Activated naive CD4-positive, alpha-beta T cell treated with Interleukin-2 at 50 U/mL for 16 hours (primary cell): ENCODE results near the gene CAMKMT.
"Not testable (repeated sequence)": the region's sequence is repeated elsewhere in the genome, so short reads cannot be mapped to it uniquely, and the experiment has no call there.

ENCODE experiments used
- DNase-seq: peaks from one replicate; pipeline ENCODE4 v3.0.0-alpha.2; 2020

CAMKMT gene

GRCh38 chr2:44450082-44450481 is 88.3 kb downstream of the CAMKMT start:
- no peak for DNase-seq

- DNase-seq: no peak
Observed at GRCh38 chr2:44450806-44451205, 89.1 kb downstream of the CAMKMT start.

DNA sequence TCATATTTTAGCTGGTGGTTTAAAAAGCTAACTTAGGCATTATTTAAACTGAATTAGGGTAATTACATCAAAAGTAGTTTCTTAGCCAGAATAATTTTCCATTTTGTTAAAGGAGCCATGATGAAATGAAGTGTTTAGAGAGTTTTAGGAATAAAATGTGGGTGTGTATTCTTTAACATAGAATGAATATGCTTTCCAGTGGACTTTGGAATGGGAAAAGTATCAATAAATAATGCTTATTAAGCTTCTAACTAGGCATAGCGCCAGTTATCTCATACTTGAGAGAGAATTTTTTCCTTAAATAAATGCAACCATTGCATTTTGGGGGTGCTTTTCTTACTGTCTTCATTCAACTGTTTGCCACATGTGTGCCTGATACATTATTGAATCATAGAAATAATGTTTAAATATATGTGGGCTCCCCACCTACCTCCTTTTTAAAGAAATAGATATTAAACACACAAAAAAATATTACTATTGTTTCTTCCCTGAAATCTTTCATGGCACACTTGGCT is 90.4 kb downstream of the CAMKMT start:
- no peak for DNase-seq

DNA sequence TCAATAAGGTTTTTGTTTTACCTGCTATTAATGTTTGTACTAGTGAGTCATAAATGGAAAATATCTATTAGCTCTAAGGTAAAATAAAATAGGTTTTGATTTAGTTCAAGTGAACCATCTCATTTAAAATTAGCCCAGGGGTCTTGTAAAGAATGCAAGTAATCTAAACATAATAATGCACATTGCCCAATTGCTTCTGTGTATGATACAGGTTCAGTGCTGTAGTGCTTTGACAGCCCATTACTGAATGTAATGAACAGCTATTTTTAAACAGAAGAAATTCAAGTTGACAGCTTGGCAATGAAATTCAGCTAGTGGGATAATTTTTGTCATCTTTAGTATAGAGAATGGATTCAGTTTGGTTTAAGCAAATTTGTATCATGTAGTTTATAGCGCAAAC is 91.5 kb downstream of the CAMKMT start:
- no peak for DNase-seq

DNA sequence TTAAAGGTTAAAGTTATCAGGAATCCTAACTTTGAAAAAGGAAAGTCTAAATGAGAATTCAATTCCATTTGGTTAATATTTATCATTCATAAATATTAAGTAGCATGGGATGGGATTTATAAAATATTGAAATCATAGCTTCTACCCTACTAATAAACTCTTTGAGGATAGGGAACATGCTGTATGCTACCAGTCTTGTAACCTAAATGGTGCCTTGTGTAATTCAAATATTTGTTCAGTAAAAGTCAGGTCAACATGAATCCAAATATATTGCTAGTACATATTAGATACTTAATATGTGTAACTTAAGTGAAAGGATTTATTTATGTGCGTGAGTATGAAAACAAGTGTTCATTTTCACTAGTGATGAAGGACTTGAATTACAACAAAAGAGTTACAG is 94.1 kb downstream of the CAMKMT start:
- no peak for DNase-seq

DNA sequence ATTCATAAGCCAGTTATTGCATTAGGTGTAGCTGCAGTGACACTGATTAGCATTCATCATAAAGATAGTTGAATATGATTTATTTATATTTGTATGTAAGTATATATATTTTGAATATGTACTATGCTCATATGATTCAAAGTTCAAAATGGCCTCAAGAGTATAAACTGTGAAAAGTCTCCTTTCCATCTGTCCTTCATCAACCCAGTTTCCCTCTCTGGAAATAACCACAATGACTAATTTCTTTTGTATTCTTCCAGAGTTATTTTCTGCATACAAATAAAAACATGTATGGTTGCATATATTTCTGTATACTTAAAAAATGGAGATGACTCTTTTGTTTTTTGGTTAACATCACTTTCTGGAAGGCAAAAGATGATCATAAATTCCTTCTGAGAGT is 95.2 kb downstream of the CAMKMT start:
- DNase-seq: no peak

- no peak for DNase-seq
Observed at GRCh38 chr2:44459739-44460138, 98.0 kb downstream of the CAMKMT start.

DNA sequence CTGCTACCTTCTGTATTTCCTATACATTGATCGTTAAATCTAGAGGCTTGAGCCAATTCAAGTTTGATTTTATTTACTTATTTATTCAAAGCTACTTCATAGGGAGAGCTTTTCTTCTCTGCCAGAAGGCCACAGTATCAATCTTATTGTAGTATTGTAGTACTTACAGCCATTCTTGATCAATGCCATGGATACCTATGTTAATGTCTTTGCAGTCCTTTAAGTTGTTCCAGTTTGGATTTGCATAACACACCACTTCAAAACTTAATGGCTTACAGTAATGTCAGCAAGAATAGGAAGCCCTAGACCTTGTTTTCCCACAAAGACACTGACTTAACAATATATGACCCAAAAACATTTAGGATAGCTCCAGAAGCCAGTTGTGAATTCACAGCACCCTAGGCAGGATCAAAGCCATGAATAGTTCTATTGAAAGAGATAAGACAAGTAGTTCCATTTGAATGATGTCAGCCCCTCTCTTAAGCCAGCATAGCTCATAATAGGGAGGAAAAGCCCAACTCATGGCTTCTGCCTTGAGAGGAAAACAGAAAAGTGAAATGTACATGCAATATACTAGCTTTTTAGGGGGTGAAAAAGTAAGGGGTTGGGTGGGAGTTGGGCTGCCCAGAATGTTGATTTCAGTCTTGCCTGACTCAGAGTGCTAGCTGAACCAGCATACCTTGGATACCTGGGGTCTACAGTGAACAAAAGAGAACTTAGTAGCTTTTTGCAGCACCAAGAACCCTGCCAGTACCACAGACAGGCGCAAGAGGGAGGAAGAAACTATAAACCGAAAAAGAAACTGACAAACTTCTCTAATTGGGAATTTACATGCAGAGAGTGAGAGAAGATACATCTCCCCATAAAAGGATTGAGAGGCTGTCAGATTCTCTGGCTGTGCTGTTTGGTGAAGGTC is 101.4 kb downstream of the CAMKMT start:
- no peak for DNase-seq

GRCh38 chr2:44464437-44464836 is 102.7 kb downstream of the CAMKMT start:
- no peak for DNase-seq

DNA sequence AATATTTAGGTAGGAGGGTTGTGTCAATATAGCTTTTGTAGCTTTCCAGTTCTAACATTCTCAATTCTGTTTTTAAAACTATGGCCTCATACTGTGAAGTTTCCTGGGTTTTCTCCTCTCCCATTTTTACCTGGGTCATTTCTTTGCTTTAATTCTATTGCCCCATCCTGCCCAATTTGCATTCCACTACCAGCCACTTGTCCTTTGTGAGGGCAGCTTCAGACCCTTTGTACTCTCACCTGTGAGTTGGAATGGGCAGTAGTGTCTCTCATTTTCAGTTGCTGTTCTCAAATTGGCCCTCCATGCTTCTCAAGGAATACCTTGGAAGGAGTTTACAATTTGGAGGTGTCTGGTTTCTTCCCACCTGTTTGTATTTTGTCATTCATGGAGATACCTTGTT is 108.4 kb downstream of the CAMKMT start:
- DNase-seq: no peak

DNA sequence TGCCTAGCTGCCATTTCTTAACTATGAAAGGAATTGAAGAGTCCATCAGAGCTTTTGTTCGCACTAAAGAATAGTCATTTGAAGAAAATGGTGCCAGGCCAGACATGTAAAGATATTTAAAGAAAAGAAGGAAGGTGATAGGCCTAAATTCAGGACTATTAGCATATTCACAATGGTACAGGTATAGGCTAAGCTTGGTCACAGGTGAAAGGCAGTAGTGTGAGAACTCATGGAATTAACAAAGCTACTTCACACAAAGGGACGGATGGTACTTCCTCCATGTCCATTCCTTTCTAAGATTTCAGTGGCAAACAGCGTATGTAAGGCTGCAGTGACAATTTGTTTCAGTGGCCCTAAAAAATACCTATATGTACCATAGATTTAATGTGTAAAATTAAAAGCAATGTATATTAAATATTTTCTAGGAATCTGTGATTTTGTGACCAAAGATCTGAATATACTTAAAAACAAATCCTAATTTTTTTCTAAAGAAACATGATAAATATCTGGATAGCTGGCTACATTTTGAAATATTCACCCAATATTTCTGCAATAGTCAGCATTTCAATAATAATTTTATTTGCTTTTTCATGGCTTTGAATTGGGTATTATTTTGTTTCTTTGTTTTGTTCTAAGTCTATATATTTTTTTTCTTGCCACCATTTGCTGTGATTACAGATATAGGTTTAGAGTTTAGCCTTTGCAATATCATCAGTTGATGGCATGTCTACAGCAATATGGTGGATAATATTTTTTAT is 116.1 kb downstream of the CAMKMT start:
- no peak for DNase-seq

DNA sequence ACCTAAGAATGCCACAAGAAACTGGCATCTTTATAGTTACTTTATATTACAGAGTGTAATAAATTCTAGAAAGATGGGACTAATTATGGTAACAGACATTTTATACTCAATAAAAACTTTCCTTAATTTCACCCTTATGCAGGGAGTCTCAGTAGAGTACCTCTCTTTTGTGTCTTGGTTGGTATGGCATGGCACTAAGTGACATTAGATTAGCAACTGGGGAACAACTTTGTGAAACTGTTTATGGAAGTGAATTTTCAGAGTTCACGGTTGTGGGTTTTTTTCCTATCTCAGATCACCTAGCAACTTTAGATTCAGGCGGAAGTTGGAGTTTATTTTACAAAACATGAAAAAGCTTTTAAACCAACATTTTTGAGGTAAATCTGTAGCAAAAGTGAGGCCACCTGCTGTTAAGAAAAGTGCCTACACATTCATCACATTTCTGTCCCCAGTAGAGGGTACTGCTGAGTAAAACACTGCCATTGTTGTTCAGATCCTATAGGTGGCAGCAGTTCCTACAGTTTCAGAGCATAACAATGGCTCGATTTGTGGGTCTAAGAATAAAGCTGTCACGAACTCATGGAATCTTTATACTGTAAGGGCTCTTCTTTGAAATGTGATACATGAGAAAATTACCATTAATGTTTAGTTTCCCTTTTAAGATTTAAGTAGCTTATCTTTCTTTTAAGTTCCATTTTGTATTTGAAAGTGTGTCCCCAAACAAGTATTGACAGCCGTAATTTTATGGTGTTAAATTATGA is 117.6 kb downstream of the CAMKMT start:
- peak; percentile 11 for DNase-seq

GRCh38 chr2:44480068-44480467 is 118.3 kb downstream of the CAMKMT start:
- no peak for DNase-seq

DNA sequence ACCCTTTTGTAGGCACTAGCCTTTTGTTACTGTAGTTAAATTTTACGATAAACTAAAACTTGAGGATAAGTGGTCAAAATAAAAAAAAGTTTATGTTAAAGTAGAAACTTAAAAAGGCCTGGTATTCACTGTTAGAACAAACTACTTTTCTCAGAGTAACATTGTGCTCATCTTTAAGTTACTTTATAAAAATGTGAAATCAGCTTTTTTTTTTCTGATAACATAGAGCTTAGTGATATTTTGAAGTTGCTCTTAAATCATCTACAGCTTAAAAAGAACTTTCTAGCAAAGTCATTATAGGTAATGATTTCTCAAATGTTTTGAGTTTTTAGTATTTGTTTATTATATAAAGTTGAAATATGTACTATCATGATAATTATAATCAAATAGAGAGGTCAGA is 125.3 kb downstream of the CAMKMT start:
- DNase-seq: no peak

- DNase-seq: no peak
Observed at GRCh38 chr2:44490726-44491125, 129.0 kb downstream of the CAMKMT start.

DNA sequence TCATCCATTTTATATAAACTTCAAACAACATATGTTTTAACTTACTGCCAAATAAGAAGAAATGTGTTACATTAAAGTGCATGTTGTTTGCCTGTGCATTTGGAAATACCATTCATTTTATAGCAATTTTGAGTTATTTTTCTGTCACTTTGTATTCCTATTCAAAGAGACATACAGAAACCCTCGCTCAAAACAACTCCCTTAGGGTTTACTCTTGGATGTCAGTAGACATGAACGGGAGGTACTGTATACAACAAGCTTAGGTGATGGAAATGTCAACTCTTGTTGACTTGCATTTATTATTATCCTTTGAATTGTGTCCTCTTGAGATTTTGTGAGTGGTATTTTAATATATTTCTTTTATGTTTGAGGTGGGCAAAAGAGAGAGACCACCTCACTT is 132.3 kb downstream of the CAMKMT start:
- DNase-seq: no peak

- DNase-seq: no peak
Observed at GRCh38 chr2:44495035-44495434, 133.3 kb downstream of the CAMKMT start.

DNA sequence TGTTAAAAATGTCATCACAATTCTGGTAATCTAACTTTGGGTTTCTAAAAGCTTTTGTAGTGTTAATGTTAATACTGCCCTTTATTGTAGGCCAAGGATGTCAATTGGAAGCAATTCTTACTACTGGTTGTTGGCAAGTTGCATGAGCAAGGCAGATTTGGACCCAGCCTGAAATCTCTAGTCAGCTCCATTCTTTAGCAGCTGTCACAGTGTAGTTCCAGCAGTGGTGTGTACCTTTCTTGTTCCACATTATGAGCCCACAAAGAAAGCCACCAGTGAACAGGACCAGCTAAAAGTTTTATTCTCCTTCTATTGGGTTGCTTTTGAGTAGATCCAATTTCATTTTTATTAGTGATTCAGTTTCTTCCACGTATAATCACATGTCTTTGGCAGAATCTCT is 133.8 kb downstream of the CAMKMT start:
- DNase-seq: no peak

DNA sequence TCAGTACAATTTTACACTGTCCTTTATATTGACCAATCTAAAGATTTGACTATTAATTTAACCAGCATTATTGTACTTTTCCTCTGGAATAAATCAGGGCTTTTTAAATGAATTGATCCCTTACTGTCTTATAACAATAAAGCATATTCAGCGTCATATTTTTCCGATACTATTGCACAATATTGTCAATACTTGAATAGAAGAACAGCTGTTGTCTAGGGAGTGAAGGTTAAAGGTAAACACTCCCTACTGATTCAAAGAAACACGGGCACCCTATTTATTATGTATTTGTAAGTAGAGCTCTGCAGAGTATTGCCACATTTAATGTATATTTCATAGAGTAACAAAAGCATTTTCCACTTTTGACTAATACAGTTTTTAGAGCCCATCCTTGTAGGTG is 134.4 kb downstream of the CAMKMT start:
- no peak for DNase-seq

DNA sequence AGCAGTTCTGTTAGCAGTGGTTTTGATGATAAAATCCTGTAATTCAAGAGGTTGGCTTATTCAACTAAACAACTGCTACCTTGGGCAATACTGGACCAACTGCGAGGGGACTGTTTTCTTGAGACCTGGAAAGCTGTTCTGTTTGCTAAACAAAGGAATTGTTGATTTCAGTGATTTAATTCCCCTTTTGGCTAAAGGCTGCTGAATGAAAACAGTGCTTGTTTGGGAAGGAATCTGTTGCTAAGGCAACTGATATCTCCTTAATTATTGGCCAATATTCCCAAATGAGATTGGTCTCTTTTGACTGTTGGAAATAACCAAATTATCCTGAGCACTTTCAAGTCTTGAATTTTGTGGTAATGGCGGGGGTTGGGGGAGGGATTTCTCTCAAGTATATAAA is 136.8 kb downstream of the CAMKMT start:
- no peak for DNase-seq

DNA sequence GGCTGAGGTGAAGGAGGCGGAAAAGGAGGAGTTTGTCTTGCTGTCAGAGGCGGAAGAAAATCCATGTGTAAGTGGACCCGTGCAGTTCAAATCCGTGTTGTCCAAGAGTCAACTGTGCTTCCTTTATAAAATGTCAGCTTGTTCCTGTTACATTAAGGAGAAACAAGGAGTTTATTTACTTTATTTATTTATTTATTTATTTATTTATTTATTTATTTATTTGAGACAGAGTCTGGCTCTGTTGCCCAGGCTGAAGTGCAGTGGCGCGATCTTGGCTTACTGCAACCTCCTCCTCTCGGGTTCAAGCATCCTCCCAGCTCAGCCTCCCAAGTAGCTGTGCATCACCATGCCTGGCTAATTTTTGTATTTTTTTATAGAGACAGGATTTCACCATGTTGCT is 143.9 kb downstream of the CAMKMT start:
- DNase-seq: not testable (repeated sequence)

DNA sequence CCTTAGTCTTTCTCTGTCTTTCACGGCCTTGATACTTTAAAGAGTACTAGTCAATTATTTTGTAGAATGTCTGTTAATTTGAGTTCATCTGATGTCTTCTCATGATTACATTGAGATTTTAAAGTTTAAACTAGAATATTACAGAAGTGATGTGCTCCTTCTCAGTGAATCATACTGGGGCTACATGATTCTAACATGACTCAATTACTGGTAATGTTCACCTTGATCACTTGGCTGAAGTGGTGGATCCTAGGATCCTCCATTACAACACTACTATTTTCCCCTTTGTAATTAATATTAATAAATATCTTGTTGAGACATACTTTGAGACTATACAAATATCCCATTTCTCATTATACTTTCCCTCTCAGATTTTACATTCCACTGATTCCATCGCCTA is 148.5 kb downstream of the CAMKMT start:
- DNase-seq: no peak

- no peak for DNase-seq
Observed at GRCh38 chr2:44515416-44515815, 153.7 kb downstream of the CAMKMT start.
